Activated T-cell treated with anti-CD3 and anti-CD28 coated beads for 24 hours (primary cell): ENCODE data around the gene SDR39U1.

Experiments
- DNase-seq: peaks from one replicate; pipeline ENCODE4 v3.0.0-alpha.2; 2020; ENCODE audit warnings: low read depth

The SDR39U1 gene

DNA sequence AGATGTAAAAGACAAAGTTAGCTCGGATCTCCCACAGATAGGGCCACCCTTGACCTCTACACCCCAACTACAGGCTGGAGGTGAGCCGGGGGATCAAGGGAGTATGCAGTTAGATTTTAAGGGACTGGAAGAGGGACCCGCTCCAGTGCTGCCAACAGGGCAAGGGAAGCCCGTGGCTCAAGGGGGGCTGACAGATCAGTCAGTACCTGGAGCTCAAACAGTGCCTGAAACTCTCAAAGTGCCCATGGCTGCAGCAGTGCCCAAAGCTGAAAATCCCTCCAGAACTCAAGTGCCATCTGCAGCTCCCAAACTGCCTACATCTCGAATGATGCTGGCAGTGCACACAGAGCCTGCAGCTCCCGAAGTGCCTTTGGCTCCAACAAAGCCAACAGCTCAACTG lies 33.4 kb downstream of the SDR39U1 start:
- DNase-seq, result no peak

DNA sequence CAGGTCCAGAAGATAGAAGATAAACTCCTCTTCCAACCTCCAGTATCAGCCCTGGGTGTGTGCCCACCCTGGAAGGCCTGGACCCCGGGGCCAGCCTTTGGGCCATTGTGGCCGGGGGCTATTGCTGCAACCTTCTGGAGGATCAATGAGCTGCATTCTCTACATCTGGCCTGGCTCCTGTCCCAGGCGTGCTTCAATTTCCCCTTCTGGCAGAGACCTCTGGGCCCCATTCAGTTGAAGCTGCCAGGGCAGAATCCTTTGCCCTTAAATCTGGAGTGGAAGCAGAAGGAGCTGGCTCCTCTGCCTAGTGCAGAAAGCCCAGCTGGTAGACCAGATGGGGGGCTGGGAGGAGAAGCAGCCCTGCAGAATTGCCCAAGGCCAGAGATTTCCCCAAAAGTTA lies 33.8 kb downstream of the SDR39U1 start:
- no peak for DNase-seq

DNA sequence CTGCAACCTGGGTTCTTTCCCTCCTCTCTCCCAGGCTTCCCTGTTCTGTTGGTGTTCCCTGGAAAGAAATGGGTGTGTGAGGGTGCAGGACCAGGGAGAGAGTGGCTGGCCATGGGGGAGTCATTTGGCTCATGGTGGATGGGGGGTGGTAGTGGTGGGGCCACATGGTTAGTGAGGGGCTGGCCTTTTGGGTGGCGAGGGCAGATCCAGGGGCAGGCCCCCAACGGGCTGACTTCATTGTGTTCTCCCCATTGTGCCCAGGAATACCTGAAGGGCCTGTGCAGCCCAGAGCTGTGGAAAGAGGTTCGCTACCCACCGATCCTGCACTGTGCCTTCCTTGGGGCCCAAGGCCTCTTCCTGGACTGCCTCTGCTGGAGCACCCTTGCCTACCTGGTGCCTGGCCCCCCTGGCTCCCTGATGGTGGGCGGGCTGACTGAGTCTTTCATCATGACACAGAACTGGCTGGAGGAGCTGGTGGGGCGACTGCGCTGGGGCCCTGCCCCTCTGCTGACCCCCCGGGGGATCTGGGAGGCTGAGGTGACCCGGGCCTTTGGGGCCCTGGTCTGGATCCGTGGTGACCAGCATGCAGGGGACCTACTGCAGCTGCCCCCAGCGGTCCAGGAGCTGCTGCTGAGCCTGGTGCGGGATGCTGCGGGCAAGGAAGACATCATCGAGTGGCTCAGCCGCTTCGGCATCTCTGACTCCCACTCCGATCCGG lies 34.8 kb downstream of the SDR39U1 start:
- no peak for DNase-seq

DNA sequence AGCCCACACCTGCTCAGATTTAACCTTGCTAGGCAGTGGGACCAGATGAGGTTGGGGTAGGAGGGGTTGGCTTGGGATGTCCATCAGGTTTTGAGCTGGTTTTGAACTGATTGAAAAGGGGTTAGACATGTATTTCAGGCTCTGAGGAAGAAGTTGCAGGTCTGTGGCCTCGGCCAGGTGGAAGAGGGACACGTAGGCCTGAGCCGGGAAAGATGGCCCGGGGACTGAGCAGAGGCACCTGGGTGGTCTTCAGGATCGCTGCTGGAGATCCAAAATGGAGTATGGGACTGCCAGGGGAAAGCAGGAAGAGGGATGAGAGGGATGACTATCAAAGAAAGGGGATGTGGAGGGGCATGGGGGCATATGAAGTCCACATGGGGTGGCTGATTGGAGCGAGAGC lies 36.2 kb downstream of the SDR39U1 start:
- no peak for DNase-seq

GRCh38 chr14:24404814-24405213 lies 37.8 kb downstream of the SDR39U1 start:
- DNase-seq, result no peak

DNA sequence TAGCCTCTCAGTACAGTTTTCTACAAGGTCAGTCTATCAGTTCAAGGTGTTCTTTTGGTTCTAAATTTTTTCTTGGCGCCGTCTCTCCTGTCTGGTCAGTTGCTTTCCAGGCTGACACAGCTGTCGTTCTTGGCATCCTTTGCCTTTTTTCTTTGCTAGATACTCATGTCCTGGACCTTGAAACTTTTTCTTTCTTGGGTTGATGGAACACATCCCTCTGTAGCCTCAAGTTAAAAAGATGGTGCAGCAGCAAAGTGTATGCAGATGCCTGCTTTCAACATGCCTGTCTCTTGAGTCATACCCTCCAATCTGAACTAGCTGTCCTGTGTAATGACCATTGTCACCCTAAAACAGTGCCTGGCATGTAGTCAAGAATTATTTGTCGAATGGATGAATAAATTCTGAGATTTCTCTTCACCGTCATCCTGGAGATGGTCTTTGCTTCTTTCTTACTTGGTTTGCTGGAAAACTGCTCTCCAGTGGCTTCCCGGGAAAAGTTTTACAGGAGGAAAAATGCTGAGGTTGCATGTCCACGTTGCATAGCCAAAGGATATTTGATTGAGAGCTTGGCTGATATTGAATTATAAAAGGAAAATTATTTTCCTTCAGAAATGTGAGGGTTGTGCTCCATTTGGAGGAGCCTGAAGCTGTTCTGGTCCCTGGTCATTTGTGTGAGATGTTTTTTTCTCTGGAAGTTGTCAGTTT lies 39.1 kb downstream of the SDR39U1 start:
- DNase-seq, result no peak

GRCh38 chr14:24401810-24402702 lies 40.5 kb downstream of the SDR39U1 start:
- DNase-seq, result no peak

- DNase-seq, result no peak
These were observed 42.4 kb downstream of the SDR39U1 start for GRCh38 chr14:24399999-24400718.

GRCh38 chr14:24399447-24399822 lies 43.1 kb downstream of the SDR39U1 start:
- no peak for DNase-seq

DNA sequence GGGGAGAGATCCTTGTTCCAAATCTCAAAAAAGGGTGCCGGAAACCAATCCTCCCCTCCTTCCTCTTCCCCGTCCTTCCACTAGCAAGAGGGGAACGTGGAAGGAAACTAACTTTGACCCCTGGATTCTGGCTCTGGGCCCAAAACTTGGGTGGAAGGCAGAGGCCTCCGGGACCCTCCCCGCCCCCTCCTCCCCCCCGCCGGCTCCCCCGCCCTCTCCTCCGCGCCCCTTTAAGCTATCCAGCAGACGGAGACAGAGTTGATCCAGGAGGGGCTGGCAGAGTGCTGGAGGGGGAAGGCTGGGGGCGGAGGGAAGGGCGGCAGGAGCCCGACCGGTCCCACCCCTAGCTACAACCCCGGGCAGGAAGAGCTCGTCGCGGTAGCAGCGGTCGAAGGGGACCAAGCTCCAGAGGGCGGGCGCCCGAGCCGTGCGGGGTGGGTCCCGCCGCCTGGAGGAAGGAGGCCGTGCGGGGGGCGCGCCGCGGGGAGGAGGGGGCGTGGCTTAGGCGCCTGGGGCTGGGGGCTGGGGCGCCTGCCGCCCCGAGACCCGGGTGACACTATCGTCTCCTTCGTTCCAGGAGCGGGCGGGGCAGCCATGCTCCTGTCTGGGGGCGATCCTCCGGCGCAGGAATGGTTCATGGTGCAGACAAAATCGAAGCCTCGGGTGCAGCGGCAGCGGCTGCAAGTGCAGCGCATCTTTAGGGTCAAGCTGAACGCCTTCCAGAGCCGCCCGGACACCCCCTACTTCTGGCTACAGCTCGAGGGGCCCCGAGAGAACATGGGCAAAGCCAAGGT lies 43.7 kb downstream of the SDR39U1 start, which contains the start of gene NYNRIN:
Gene NYNRIN (plus strand): TSS at position 351 of the 794 bp plus-strand sequence. CDS start 244 bp downstream, at position 595.
- DNase-seq, result peak; percentile 2

- DNase-seq, result no peak
These were observed 44.3 kb downstream of the SDR39U1 start for GRCh38 chr14:24398293-24398652.

GRCh38 chr14:24397639-24398292 lies 44.8 kb downstream of the SDR39U1 start:
- DNase-seq, result no peak

DNA sequence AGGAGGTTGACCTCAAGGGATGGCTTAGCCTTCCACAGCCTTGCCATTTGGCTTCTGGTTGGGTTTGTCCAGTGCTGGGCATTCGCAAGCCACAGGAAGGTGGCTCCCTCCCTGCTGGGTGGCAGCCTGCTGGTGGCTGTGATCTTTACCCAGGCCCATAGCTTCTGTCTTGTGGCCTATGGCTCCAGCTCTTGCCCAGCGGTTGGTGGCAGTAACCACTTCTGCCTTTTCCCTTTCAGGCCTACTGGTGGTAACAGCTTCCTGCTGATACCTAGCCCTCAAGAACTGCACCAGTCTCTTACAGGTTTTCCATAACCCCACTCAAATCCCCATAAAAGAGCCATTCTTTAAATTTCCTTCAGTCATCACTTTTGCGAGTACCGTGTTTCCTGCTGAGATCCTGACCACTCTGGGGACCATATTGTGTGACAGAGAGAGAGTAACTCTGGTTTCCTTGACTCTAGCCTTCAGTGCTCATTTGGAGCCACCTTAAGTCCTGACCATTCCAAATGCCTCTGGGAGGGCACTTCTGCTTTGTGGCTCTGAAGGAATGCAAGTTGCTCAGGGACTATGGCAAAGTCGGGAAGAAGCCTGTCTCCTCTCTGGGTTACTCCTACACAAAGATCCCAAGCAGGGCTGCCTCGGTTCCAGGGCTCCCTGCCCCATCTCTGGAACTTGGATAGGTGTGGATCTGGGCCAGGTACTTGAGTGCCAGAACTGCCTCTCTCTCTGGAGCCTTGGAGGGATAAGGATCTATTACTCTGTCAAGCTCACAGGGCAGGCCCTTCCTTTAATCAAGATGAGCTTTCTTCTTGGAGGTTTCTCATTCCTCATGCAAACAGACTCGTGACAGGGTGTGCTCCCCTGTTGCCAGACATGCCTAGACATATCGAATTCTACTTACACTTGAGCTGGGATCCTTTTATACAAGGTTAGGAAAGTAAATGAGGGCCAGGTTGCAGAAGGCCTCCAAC lies 46.7 kb downstream of the SDR39U1 start:
- no peak for DNase-seq

DNA sequence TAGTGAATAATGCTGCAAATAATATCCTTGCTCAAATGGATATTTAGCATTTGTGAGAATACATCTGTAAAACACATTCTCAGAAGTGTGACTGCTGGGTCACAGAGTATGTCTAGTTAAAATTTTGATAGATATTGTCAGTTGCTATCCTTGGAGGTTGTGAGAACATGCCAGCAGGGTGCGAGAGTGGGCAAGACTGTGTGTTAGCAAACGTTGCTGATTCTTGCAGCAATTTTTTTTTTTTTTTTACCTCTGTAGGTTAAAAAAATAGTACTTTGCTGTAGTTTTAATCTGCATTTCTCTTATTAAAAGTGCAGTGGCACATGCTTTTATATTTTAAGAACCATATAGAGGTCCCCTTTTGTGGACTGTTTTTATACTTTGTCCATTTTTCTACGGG lies 48.3 kb downstream of the SDR39U1 start:
- no peak for DNase-seq

DNA sequence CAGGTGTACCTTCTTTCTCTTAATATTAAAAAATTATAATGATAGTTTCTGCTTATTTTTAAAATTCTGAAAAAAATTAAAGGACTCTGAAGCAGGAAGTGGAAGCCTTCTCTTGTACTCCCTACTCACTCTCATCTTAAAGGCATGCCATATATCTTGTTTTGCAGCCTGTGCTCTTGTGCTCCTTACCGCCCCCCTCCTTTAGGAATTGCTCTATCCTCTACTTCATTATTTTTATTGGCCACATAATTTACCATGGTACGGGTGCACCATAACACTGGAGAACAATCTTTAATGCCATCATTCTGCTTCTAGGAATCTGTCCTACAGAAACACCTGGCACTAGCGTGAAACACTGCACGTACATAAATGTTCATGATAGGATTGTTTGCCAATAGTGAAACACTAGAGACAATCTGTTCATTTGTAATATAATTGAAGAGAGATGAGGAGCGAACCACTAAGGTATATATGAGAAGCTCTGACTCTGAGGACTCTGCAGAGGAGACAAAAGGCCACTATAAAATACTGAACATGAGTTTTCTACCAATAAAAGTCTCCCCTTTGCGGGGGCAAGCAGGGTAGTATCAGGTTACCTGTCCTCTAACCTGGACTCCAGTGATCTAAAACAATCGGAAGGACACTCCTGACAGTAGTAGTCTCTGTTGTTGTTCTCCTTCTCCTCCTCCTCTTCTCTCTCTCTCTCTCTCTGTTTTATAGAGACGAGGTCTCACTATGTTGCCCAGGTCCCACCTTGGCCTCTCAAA lies 50.1 kb downstream of the SDR39U1 start:
- no peak for DNase-seq

DNA sequence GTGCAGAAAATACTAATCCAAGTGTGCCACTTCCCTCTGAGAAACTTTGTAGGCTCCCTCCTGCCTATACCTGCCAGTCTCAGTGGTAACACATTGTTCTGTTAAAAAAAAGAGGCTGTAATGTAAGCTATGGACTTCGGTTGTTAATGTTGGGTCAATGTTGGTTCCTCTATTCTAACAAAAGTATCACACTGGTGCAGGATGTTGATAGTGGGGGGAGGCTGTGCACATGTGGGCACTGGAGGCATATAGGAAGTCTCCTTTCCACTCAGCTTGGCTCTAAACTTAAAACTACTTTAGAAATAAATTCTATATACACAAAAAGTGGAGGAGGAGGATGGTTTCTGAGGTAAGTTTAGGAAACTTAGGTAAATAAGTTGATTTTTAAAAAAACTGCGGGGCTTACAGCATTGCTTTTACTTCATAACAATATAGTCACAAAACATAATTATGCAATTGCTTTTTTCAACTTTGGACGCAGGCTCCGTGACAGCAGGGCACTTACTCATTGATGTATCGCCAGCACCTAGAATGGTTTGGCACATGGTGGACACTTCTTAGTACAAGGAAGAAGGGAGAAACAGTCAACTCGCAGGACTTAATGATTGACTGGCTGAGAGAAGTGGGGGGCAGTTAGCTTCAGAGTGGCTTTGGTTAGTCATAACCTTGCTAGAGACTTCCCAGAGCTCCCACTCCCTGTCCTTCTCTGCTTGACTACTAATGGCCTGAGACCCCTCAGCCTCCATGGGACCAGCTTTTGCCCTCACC lies 51.7 kb downstream of the SDR39U1 start:
- DNase-seq, result no peak
